Cardiac fibroblast (primary cell): Measurements from ENCODE around the gene DLX6.

Experiments used
- DNase-seq, 2 donors: peaks; one replicate each; pipeline versions ENCODE4 v3.0.0 to v3.0.0-alpha.2; 2010; ENCODE audit warnings: low read depth in 2 of 2
- H3K4me3 ChIP-seq, 2 donors: replicated peaks in 1 of 2; 1 replicate in 1 of 2; 2 replicates in 1 of 2; pipeline ENCODE4 v1.5.1; 2011; ENCODE audit warnings: low read depth in 2 of 2, low read length in 2 of 2, mild to moderate bottlenecking in 2 of 2, moderate library complexity in 1 of 2
- TF ChIP-seq, protein P1 (sequence below): IDR thresholded peaks from one replicate; pipeline ENCODE4 v1.5.1; 2011; ENCODE audit warnings: low read depth, mild to moderate bottlenecking, low read length, inconsistent platforms

Gene DLX6

DNA sequence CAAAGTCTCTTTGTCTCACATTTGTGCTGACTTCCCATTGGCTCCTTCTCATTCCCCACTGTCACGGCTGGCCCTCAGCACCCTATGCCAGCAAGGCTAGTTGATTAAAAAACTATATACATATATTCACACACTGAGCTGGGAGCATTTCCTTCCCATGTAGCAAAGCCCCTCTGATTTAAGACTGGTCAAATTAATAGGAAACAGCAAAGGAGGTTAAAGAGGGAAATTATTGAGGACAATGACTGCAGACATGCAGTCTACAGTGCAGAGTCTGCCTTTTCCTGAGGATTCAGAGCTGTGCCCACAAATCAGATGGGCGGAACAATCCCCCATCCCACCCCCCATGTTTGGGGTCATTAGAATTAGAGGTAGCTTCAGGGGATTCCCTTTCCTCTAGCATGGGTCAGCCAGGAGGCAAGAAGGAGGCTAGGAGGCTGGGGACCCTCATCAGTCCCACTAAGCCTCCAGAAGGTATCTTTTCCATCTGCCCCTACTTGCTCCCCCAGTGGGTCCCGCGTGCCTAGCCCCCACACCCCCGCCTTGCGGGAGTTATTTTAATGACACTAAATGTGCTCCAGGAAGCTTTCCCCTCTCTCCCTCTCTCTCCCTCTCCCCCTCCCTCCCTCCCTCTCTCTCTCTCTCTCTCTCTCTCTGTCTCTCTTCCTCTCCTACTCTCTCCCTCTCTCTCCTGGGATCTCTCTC, 9.8 kb upstream of the DLX6 start:
- no peak for DNase-seq
- TF ChIP-seq, protein P1, sequence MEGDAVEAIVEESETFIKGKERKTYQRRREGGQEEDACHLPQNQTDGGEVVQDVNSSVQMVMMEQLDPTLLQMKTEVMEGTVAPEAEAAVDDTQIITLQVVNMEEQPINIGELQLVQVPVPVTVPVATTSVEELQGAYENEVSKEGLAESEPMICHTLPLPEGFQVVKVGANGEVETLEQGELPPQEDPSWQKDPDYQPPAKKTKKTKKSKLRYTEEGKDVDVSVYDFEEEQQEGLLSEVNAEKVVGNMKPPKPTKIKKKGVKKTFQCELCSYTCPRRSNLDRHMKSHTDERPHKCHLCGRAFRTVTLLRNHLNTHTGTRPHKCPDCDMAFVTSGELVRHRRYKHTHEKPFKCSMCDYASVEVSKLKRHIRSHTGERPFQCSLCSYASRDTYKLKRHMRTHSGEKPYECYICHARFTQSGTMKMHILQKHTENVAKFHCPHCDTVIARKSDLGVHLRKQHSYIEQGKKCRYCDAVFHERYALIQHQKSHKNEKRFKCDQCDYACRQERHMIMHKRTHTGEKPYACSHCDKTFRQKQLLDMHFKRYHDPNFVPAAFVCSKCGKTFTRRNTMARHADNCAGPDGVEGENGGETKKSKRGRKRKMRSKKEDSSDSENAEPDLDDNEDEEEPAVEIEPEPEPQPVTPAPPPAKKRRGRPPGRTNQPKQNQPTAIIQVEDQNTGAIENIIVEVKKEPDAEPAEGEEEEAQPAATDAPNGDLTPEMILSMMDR: no peak
- H3K4me3 ChIP-seq: no peak overlapping the region

DNA sequence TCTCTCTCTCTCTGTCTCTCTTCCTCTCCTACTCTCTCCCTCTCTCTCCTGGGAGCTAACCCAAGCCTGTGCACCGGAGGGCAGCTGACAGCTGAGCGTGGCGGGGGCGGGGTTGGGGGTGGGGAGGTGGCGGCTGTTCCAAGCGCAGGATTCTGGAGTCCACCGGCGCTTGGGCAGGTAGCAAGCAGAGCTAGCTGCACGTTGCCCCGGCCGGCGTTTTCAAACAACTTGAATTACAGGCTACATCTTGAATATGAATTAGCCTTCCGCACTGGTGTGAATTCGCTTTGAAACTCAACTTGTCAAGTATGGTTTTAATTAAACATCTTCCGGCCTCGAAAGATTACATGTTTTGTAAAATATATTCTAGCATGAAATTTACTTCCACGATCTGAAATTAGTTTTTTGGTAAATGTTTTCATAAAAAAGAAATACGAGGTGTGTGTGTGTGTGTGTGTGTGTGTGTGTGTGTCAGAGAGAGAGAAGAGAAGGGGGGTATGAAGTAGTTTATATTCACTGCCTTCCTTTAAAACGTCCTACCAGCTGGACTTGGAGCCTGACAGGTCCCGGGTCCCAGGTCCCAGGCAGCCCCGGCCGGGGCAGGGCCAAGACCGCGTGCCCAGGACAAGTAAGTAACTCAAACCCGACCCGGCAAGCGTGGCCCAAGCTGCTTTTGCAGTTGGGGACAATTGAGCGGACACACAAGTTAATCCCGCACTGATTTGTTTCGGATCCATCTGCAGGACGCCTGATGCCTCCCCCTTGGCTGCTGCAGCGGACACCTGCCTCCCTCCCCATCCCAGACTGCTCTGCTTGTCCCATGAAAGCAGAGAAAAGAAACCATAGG, 9.0 kb upstream of the DLX6 start:
- no peak overlapping the region for H3K4me3 ChIP-seq
- TF ChIP-seq, protein P1: no peak
- no peak for DNase-seq

DNA sequence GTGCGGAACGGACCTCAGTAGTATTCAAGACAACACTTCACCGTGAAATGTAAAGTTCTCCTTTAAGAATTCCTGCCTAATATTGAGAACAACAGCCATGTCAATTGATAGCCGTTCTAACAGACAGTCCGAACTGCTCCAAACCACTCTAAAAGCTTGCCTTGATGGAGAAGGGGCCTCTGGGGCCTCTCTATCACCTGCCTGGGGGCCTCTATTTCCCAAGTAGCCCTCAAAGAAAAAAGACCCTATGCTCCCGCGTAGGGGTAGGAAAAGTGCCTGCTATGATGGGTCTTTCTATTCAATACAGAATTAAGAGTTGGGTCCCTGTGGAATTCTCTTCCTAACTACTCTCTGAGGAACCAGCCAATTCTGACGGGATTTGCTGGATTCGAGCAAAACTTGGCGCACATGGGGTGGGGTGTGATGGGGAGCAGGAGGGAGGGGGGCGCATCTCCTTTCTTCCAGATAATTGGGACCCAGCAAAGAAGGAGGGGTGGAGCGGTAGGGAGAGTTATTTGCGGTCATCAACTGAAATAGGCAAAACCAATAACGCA, 8.3 kb upstream of the DLX6 start:
- no peak for DNase-seq
- no peak overlapping the region for H3K4me3 ChIP-seq
- TF ChIP-seq, protein P1: no peak

DNA sequence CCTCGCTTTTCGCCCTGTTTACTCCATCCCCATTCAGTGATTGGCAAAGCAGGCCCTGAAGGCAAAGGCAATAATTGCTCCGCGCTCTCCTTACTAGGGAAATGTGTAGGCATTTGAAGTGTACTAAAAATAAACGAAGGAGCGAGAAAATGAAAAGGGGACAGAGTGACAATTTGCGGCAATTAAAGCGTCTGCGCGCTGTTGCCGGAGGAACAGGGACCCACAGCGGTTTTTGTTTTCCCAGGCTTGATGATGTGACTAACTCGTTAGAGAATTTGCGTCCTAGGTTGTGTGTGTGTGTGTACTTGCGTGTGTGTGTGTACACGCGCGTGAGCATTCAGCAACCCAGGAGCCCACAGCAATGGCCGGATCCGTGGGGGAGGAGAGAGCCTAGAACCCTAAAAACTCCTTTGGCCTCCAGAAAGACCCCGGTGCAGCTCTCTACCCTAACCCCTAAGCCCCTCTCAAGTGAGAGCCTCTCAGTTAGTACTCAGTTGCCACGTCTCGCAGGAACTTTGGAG, 7.8 kb upstream of the DLX6 start:
- TF ChIP-seq, protein P1: no peak
- DNase-seq: no peak
- H3K4me3 ChIP-seq: no peak overlapping the region

DNA sequence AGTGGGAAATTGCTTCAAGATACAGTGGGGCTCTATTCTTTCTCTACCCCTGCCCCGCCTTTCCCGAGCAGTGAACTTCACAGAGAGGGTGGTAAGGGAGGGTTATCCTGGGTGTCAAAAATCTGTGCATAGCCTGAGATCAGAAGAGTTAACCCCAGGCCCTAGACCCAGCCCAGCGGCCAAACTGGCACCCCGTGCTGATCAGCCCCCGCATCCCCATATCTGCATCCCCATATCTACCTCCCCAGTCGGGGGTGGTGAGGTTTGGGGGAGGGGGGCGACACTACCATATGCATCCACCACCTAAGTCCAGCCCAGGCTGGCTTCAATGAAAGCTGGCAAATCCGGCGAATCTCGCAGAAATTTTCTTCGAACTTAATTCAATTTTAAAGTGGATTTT, 7.0 kb upstream of the DLX6 start:
- no peak overlapping the region for H3K4me3 ChIP-seq
- TF ChIP-seq, protein P1: no peak
- DNase-seq: no peak

DNA sequence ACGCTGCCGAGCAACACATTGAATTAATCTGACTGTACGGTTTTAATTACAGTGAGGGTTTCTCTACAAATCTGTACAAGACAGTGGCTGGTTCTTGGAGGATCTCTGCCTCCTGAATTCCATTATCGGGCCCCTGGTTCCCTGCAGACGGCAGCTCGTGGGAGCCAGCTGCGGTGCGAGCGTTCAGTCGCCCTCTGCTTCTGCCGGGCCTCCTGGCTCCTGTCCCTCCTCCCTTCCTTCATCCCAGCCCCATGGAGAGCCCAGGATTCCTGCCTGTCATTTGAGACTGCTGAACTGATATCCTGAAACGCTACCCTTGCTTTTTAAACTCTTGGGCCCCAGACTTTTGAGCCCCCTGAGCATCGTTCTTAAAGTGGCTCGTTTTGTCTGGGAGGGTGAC, 6.6 kb upstream of the DLX6 start:
- DNase-seq: no peak
- TF ChIP-seq, protein P1: no peak
- H3K4me3 ChIP-seq: no peak overlapping the region
